ENCODE measurements around the gene SCARB1. TPM values are rescaled to one million over a fixed set of nuclear protein-coding genes. Genes with fewer than 3 reads are reported as not detected.
"Not testable (repeated sequence)": the region's sequence is repeated elsewhere in the genome, so short reads cannot be mapped to it uniquely, and the experiment has no call there.

SCARB1 gene
- 170 TPM for total RNA-seq

- peak; percentile 86 for ATAC-seq
These were observed at the start of gene SCARB1 for GRCh38 chr12:124863416-124864325. Gene SCARB1, minus strand, starts transcription at chr12:124863864. Its CDS starts 144 bp downstream, at chr12:124863720.

GRCh38 chr12:124912529-124913287, 49.0 kb upstream of the SCARB1 start:
- not testable (repeated sequence) for DNase-seq (ENCODE audit: low spot score); ATAC-seq

More at GRCh38 chr12:124863416-124864325, at the start of gene SCARB1:
- DNase-seq (ENCODE audit: low spot score): peak; percentile 93

GRCh38 chr12:124911521-124911920, 47.9 kb upstream of the SCARB1 start:
- not testable (repeated sequence) for DNase-seq (ENCODE audit: low spot score); ATAC-seq

- no peak for DNase-seq (ENCODE audit: low spot score)
- ATAC-seq: no peak
These were observed 47.2 kb upstream of the SCARB1 start for GRCh38 chr12:124910561-124911478.

GRCh38 chr12:124909831-124910560, 46.3 kb upstream of the SCARB1 start:
- ATAC-seq (no peak), DNase-seq (ENCODE audit: low spot score) (no peak)

GRCh38 chr12:124906606-124907261, 43.1 kb upstream of the SCARB1 start:
- peak; percentile 78 for ATAC-seq
- peak; percentile 82 for DNase-seq (ENCODE audit: low spot score)

GRCh38 chr12:124904306-124905098, 40.8 kb upstream of the SCARB1 start:
- peak; percentile 82 for DNase-seq (ENCODE audit: low spot score)
- peak; percentile 77 for ATAC-seq

GRCh38 chr12:124902916-124903315, 39.3 kb upstream of the SCARB1 start:
- ATAC-seq: no peak
- no peak for DNase-seq (ENCODE audit: low spot score)

- DNase-seq (ENCODE audit: low spot score) (no peak), ATAC-seq (no peak)
These were observed 37.3 kb upstream of the SCARB1 start for GRCh38 chr12:124901003-124901402.

GRCh38 chr12:124900345-124900795, 36.7 kb upstream of the SCARB1 start:
- peak; percentile 83 for DNase-seq (ENCODE audit: low spot score)

GRCh38 chr12:124898923-124899294, 35.2 kb upstream of the SCARB1 start:
- peak; percentile 15 for ATAC-seq
- DNase-seq (ENCODE audit: low spot score): no peak

More at GRCh38 chr12:124900345-124900795, 36.7 kb upstream of the SCARB1 start:
- peak; percentile 65 for ATAC-seq

GRCh38 chr12:124898200-124898922, 34.7 kb upstream of the SCARB1 start:
- peak; percentile 81 for DNase-seq (ENCODE audit: low spot score)
- ATAC-seq: peak; percentile 80

GRCh38 chr12:124896461-124896860, 32.8 kb upstream of the SCARB1 start:
- no peak for DNase-seq (ENCODE audit: low spot score)
- ATAC-seq: no peak

- DNase-seq (ENCODE audit: low spot score) (no peak), ATAC-seq (no peak)
These were observed 30.3 kb upstream of the SCARB1 start for GRCh38 chr12:124893792-124894516.

GRCh38 chr12:124888260-124888659, 24.6 kb upstream of the SCARB1 start:
- ATAC-seq: peak; percentile 79
- DNase-seq (ENCODE audit: low spot score): peak; percentile 72

- not testable (repeated sequence) for DNase-seq (ENCODE audit: low spot score); ATAC-seq
These were observed 24.1 kb upstream of the SCARB1 start for GRCh38 chr12:124887766-124888165.

All from left lobe of liver (tissue), 2 donors.